K562 (cell line): Measurements from ENCODE around the gene SENP3. TPM values are rescaled to one million over a fixed set of nuclear protein-coding genes. Genes with fewer than 3 reads are reported as not detected.

Experiments used
- BACH1 ChIP-seq: fragments of 200-800 bp; sonication (Bioruptor generic); IDR thresholded peaks from 2 replicates; pipeline ENCODE4 v1.6.1; 2016; ENCODE audit warnings: missing genetic modification characterization, missing compliant biosample characterization
- BRF2 ChIP-seq: IDR thresholded peaks from 3 replicates; pipeline ENCODE4 v1.6.1; 2011; ENCODE audit warnings: borderline replicate concordance, mild to moderate bottlenecking; ENCODE audit not compliant: insufficient read length, insufficient read depth
- CBFA2T3 ChIP-seq: fragments of 450-650 bp; IDR thresholded peaks from 2 replicates; pipeline ENCODE4 v1.6.1; 2017
- CREM ChIP-seq: IDR thresholded peaks from 2 replicates; pipeline ENCODE4 v1.6.1; 2014; ENCODE audit warnings: antibody characterized with exemption, low read depth
- DNMT1 ChIP-seq: fragments of 450-650 bp; IDR thresholded peaks from 2 replicates; pipeline ENCODE4 v1.6.1; 2016; ENCODE audit warnings: antibody characterized with exemption, mild to moderate bottlenecking
- ETV6 ChIP-seq, 3 experiments: fragments of 150-350 bp in 1 of 3; sonication (generic) in 1 of 3; formaldehyde crosslinking in 1 of 3; IDR thresholded peaks; 2 replicates each; pipeline versions ENCODE4 v1.6.1 to v1.8.0; 2014 to 2022; ENCODE audit warnings: borderline replicate concordance in 2 of 3, low read depth in 2 of 3, antibody characterized with exemption in 1 of 3, low read length in 1 of 3, mild to moderate bottlenecking in 1 of 3, missing genetic modification reagents in 1 of 3
- GTF3C2 ChIP-seq: IDR thresholded peaks from 3 replicates; pipeline ENCODE4 v1.6.1; 2011; ENCODE audit warnings: borderline replicate concordance, mild to moderate bottlenecking, moderate library complexity; ENCODE audit not compliant: insufficient read length; ENCODE audit errors: extremely low read depth
- KDM2B ChIP-seq: fragments of 250-450 bp; sonication (Bioruptor Pico); IDR thresholded peaks from 2 replicates; pipeline ENCODE4 v1.8.0; 2021; ENCODE audit warnings: mild to moderate bottlenecking, moderate library complexity
- MEIS2 ChIP-seq: fragments of 450-650 bp; IDR thresholded peaks from 2 replicates; pipeline ENCODE4 v1.6.1; 2014; ENCODE audit warnings: mild to moderate bottlenecking; ENCODE audit not compliant: partially characterized antibody
- MIER1 ChIP-seq: fragments of 450-650 bp; IDR thresholded peaks from 2 replicates; pipeline ENCODE4 v1.6.1; 2016; ENCODE audit warnings: antibody characterized with exemption, mild to moderate bottlenecking, low read depth
- MLX ChIP-seq, 2 experiments: fragments of 450-650 bp in 1 of 2; sonication (generic) in 1 of 2; formaldehyde crosslinking; conservative IDR thresholded peaks; 2 replicates each; pipeline versions ENCODE4 v1.4.0 to v1.8.1; 2020 to 2022; ENCODE audit warnings: mild to moderate bottlenecking in 1 of 2, missing genetic modification reagents in 1 of 2
- MTA1 ChIP-seq: fragments of 450-650 bp; IDR thresholded peaks from 2 replicates; pipeline ENCODE4 v1.6.1; 2017; ENCODE audit warnings: borderline replicate concordance
- NR1H2 ChIP-seq: sonication (generic); formaldehyde crosslinking; IDR thresholded peaks from 2 replicates; pipeline ENCODE4 v1.4.0; 2020; ENCODE audit warnings: mild to moderate bottlenecking, missing genetic modification reagents
- POLR3G ChIP-seq: IDR thresholded peaks from 2 replicates; pipeline ENCODE4 v1.6.1; 2011; ENCODE audit not compliant: insufficient read length, insufficient replicate concordance; ENCODE audit errors: extremely low read depth
- SMAD3 ChIP-seq: fragments of 450-650 bp; formaldehyde crosslinking; conservative IDR thresholded peaks from 2 replicates; pipeline ENCODE4 v1.4.0; 2020; ENCODE audit warnings: mild to moderate bottlenecking
- SRSF3 ChIP-seq: fragments of 200-400 bp; formaldehyde crosslinking; IDR thresholded peaks from 2 replicates; pipeline ENCODE4 v1.6.1; 2016; ENCODE audit warnings: mild to moderate bottlenecking, low read length, moderate library complexity; ENCODE audit not compliant: insufficient read depth
- STAT5B ChIP-seq: fragments of 250-450 bp; sonication (Bioruptor Pico); IDR thresholded peaks from 2 replicates; pipeline ENCODE4 v1.8.0; 2021; ENCODE audit warnings: mild to moderate bottlenecking, inconsistent platforms
- TBP ChIP-seq: optimal IDR thresholded peaks from 2 replicates; pipeline ENCODE3; 2011; ENCODE audit warnings: low read depth, low read length, improper control_type of control experiment
- ZBTB1 ChIP-seq: sonication (generic); formaldehyde crosslinking; IDR thresholded peaks from 2 replicates; pipeline ENCODE4 v1.8.1; 2023; ENCODE audit warnings: missing genetic modification reagents, low read depth, mild to moderate bottlenecking, borderline replicate concordance
- ZBTB33 ChIP-seq: sonication (generic); formaldehyde crosslinking; IDR thresholded peaks from 2 replicates; pipeline ENCODE4 v1.8.1; 2023; ENCODE audit warnings: mild to moderate bottlenecking, missing genetic modification reagents
- polyA plus RNA-seq, 8 experiments: library from polyadenylated mRNA; depleted of rRNA in 4 of 8; stranded (reverse) in 5 of 8; unstranded in 3 of 8; fragments of >200 nt; fragmentation: Nextera tagmentation in 2 of 8; fragmentation: Illumina TruSeq in 1 of 8; extraction: Ambion mirVana in 2 of 8; extraction: Trizol in 1 of 8; gene quantifications; 2 replicates each; pipeline versions ENCODE4 v1.2.1 to v1.2.3, GENCODE V29; 2011 to 2014; ENCODE audit warnings: inconsistent platforms in 1 of 8, missing spikeins in 1 of 8
- total RNA-seq, 7 experiments: library from RNA; depleted of rRNA in 6 of 7; stranded (reverse); fragments of >200 nt in 6 of 7; fragmentation: Illumina TruSeq in 2 of 7; extraction: Trizol in 2 of 7; gene quantifications; 2 replicates each; pipeline versions ENCODE4 v1.2.1 to v1.2.3, GENCODE V29; 2011 to 2021; ENCODE audit warnings: low replicate concordance in 1 of 7

Gene SENP3
- total and polyA plus RNA-seq, 9 of the 15 experiments (the other 6 are each of a cell fraction or from before 2014, with no cell fraction given) = 0.63 to 102 (median 78.8) TPM

- TF ChIP-seq ETV6 (IDR thresholded peaks at IDR 0.05; ENCODE audit: borderline replicate concordance in 1 of 2, low read depth in 2 of 2, low read length in 1 of 2) = no peak
- TF ChIP-seq ETV6 (CRISPR knock-in tag; IDR thresholded peaks at IDR 0.05; ENCODE audit: borderline replicate concordance) = no peak
- no peak for TF ChIP-seq KDM2B (CRISPR knock-in tag)
- no peak for TF ChIP-seq POLR3G
- peak; percentile 61 for TF ChIP-seq MEIS2
- no peak for TF ChIP-seq SMAD3 (CRISPR knock-in tag)
- TF ChIP-seq CREM = peak; percentile 98
- TF ChIP-seq STAT5B = no peak
- no peak for TF ChIP-seq BRF2
- TF ChIP-seq DNMT1 = no peak
- TF ChIP-seq BACH1 (tag) = no peak
- no peak for TF ChIP-seq ZBTB33 (CRISPR knock-in tag)
- no peak for TF ChIP-seq GTF3C2
- TF ChIP-seq ZBTB1 (CRISPR knock-in tag) = no peak
- TF ChIP-seq CBFA2T3 = no peak
- TF ChIP-seq MTA1 = peak; percentile 93
- no peak for TF ChIP-seq NR1H2 (CRISPR knock-in tag)
- TF ChIP-seq SRSF3 = no peak
- TF ChIP-seq TBP = peak; percentile 43
- TF ChIP-seq MIER1 = no peak
- TF ChIP-seq MLX (CRISPR knock-in tag; conservative IDR thresholded peaks at IDR 0.05) = no peak
- TF ChIP-seq, all 486 proteins: peak for 51
Measured at GRCh38 chr17:7561589-7562207, at the start of gene SENP3 (continued).
